DND-41 (cell line): ENCODE results near the gene EFHC1.
"Not testable (repeated sequence)": the region's sequence is repeated elsewhere in the genome, so short reads cannot be mapped to it uniquely, and the experiment has no call there.

Experiments
- ATAC-seq: fragments of 200-7000 bp; cut with Tn5 transposase; 3 replicates; pipeline ENCODE4 v1.9.1; 2021; ENCODE audit warnings: low read depth; ENCODE audit not compliant: insufficient read depth
- DNase-seq: peaks from one replicate; pipeline ENCODE4 v3.0.0-alpha.2; 2020
- H2AFZ ChIP-seq: 2 replicates; pipeline ENCODE4 v1.6.0; 2012; ENCODE audit warnings: low read depth, low read length
- H3K27ac ChIP-seq: 2 replicates; pipeline ENCODE4 v1.5.1; 2012; ENCODE audit warnings: low read length, inconsistent platforms
- H3K27me3 ChIP-seq: fragments of 200-600 bp; sonication (generic); 2 replicates; pipeline ENCODE4 v1.6.0; 2012; ENCODE audit warnings: low read length, mild to moderate bottlenecking, inconsistent platforms; ENCODE audit not compliant: insufficient read depth, poor library complexity
- H3K36me3 ChIP-seq: 2 replicates; pipeline ENCODE4 v1.5.1; 2012; ENCODE audit warnings: low read length, inconsistent platforms; ENCODE audit not compliant: insufficient read depth
- H3K4me1 ChIP-seq: 2 replicates; pipeline ENCODE4 v1.5.1; 2012; ENCODE audit warnings: mild to moderate bottlenecking, low read length; ENCODE audit not compliant: insufficient read depth
- H3K4me2 ChIP-seq: 2 replicates; pipeline ENCODE4 v1.6.0; 2012; ENCODE audit warnings: mild to moderate bottlenecking, moderate library complexity, low read length, inconsistent platforms; ENCODE audit not compliant: insufficient read depth
- H3K4me3 ChIP-seq, 2 experiments: fragments of 200-600 bp in 1 of 2; shearing (Covaris generic) in 1 of 2; 2 replicates each; pipeline ENCODE4 v1.5.1; 2012 to 2016; ENCODE audit warnings: inconsistent platforms in 2 of 2, low read length in 2 of 2, mild to moderate bottlenecking in 2 of 2, low read depth in 1 of 2, moderate library complexity in 1 of 2
- H3K79me2 ChIP-seq: 2 replicates; pipeline ENCODE4 v1.6.0; 2012; ENCODE audit warnings: low read length, inconsistent platforms; ENCODE audit not compliant: insufficient read depth
- H3K9ac ChIP-seq: 2 replicates; pipeline ENCODE4 v1.6.0; 2012; ENCODE audit warnings: low read depth, mild to moderate bottlenecking, inconsistent platforms, low read length, moderate library complexity
- H3K9me3 ChIP-seq: 2 replicates; pipeline ENCODE4 v1.5.1; 2012; ENCODE audit warnings: low read length, moderate library complexity, mild to moderate bottlenecking, inconsistent platforms; ENCODE audit not compliant: insufficient read depth, severe bottlenecking
- H4K20me1 ChIP-seq: 2 replicates; pipeline ENCODE4 v1.6.0; 2012; ENCODE audit warnings: low read length; ENCODE audit not compliant: insufficient read depth
- CTCF ChIP-seq: IDR thresholded peaks from 2 replicates; pipeline ENCODE4 v1.5.1; 2012; ENCODE audit warnings: borderline replicate concordance, low read length, moderate library complexity, mild to moderate bottlenecking; ENCODE audit not compliant: poor library complexity, severe bottlenecking; ENCODE audit errors: extremely low read depth
- EZH2 ChIP-seq: IDR thresholded peaks from 3 replicates; pipeline ENCODE4 v1.6.1; 2012; ENCODE audit warnings: borderline replicate concordance, low read depth, mild to moderate bottlenecking, moderate library complexity, low read length, inconsistent platforms; ENCODE audit not compliant: severe bottlenecking

EFHC1 gene

GRCh38 chr6:52435345-52435744 is 15.2 kb downstream of the EFHC1 start:
- Histone ChIP-seq H3K4me1 (no peaks in the 10 kb centered on the region), H3K27ac (no peak overlapping the region), H4K20me1 (no peaks in the 10 kb centered on the region), H3K9me3 (no peaks in the 10 kb centered on the region), H3K9ac (no peak overlapping the region), H3K4me3 (no peak overlapping the region), H2AFZ (no peak overlapping the region), H3K27me3 (no peaks in the 10 kb centered on the region), H3K4me2 (no peak overlapping the region), H3K36me3 (no peaks in the 10 kb centered on the region), H3K79me2 (no peaks in the 10 kb centered on the region)
- no peak for TF ChIP-seq CTCF
- TF ChIP-seq EZH2 = no peak
- ATAC-seq (no peak), DNase-seq (no peak)

- Histone ChIP-seq H3K9me3 (no peaks in the 10 kb centered on the region), H3K79me2 (no peaks in the 10 kb centered on the region), H3K4me2 (no peak overlapping the region), H3K4me3 (no peak overlapping the region), H2AFZ (no peak overlapping the region), H3K9ac (no peak overlapping the region), H3K27ac (no peak overlapping the region), H3K36me3 (no peaks in the 10 kb centered on the region), H4K20me1 (no peaks in the 10 kb centered on the region), H3K4me1 (no peaks in the 10 kb centered on the region), H3K27me3 (no peaks in the 10 kb centered on the region)
- DNase-seq = no peak
- TF ChIP-seq EZH2 = no peak
- ATAC-seq = no peak
Observed at GRCh38 chr6:52438926-52439325, 18.8 kb downstream of the EFHC1 start.

DNA sequence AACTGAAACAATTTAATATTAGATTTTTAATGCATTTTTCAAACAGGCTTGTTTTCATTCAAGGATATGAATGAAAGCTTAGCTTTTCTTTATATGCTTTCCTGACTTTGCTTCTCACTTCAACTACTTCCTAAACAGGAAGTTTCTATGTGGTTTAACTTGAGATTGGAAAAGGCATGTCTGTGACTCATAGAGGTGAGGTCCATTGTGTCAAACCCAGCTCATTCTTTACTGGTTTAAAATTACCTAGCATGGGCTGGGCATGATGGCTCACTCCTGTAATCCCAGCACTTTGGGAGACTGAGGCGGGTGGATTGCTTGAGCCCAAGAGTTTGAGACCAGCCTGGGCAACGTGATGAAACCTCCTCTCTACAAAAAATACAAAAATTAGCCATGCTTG is 34.4 kb downstream of the EFHC1 start:
- no peak overlapping the region for H3K9ac ChIP-seq
- no peak for ATAC-seq
- H2AFZ ChIP-seq = no peak overlapping the region
- DNase-seq = no peak
- TF ChIP-seq EZH2 = no peak
- H3K27me3 ChIP-seq = no peaks in the 10 kb centered on the region
- H3K9me3 ChIP-seq = peaks cover 9% of the 10 kb centered on the region
- no peak overlapping the region for H3K4me2 ChIP-seq
- no peaks in the 10 kb centered on the region for H3K4me1 ChIP-seq
- H3K36me3 ChIP-seq = no peaks in the 10 kb centered on the region; the same call in 1 of the 2 replicates
- H3K79me2 ChIP-seq = no peaks in the 10 kb centered on the region
- H4K20me1 ChIP-seq = no peaks in the 10 kb centered on the region
- H3K27ac ChIP-seq = no peak overlapping the region
- H3K4me3 ChIP-seq = no peak overlapping the region

DNA sequence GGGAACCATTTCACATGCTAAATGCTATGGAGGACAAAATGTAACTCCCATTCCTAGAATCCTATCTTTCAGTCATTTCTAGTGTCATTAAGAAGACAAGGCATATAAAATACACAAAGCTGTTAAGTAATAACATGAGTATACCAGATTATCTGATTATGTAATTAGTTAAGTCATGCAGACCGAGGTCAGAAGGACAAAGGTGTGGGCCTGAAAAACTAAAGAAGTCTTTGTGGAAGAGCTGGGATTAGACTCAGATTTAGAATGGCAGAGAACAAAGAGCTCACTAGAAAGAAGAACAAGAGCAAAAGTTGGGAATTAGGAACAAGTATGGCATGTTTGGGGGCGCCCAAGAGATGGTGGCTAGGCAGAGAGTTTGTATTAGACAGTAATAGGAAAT is 37.0 kb downstream of the EFHC1 start:
- H4K20me1 ChIP-seq = no peaks in the 10 kb centered on the region
- H3K27ac ChIP-seq = no peak overlapping the region
- H3K9me3 ChIP-seq = no peaks in the 10 kb centered on the region
- DNase-seq = no peak
- ATAC-seq = no peak
- H3K36me3 ChIP-seq = no peaks in the 10 kb centered on the region; the same call in 1 of the 2 replicates
- no peak overlapping the region for H3K4me2 ChIP-seq
- no peak overlapping the region for H2AFZ ChIP-seq
- TF ChIP-seq EZH2 (no peak), CTCF (no peak)
- H3K79me2 ChIP-seq = no peaks in the 10 kb centered on the region
- no peak overlapping the region for H3K9ac ChIP-seq
- no peaks in the 10 kb centered on the region for H3K27me3 ChIP-seq
- no peak overlapping the region for H3K4me3 ChIP-seq
- H3K4me1 ChIP-seq = no peaks in the 10 kb centered on the region

DNA sequence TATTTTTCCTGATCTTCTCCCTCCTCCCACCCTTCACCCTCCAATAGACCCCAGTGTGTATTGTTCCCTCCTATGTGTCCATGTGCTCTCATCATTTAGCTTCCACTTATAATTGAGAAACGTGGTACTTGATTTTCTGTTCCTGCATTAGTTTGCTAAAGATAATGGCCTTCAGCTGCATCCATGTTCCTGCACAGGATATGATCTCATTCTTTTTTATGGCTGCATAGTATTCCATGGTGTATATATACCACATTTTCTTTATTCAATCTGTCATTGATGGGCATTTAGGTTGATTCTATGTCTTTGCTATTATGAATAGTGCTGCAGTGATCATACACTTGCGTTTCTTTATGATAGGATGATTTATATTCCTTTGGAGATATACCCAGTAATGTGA is 41.1 kb downstream of the EFHC1 start:
- H3K4me1 ChIP-seq, ATAC-seq, DNase-seq, H4K20me1 ChIP-seq, H3K4me3 ChIP-seq, H3K27me3 ChIP-seq, H3K36me3 ChIP-seq, H3K27ac ChIP-seq, H3K4me2 ChIP-seq, H3K79me2 ChIP-seq, H3K9ac ChIP-seq, H3K9me3 ChIP-seq, H2AFZ ChIP-seq: not testable (repeated sequence)
